ENCODE measurements around the gene CTAGE1.
"Not testable (repeated sequence)": the region's sequence is repeated elsewhere in the genome, so short reads cannot be mapped to it uniquely, and the experiment has no call there.

The CTAGE1 gene

DNA sequence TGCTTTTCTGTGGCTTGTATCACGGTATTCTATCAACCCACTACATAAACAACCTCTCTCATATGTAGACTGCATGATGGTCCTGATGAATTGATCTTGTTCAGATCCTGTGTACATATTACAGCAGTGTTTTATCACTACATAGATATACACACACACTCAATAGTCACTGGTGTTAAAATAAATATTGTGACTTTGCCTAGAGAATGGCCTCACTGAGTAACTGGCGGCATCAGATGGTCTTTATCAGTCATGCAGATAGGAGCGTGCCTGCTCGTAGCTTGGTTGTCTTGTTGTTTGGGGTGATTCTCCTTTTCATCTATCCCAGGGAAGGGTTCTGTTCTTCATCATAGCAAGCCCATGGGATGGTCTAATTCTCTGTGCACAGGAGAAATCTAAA is 18.4 kb upstream of the CTAGE1 start:
- no peak for DNase-seq (ENCODE audit: low spot score)

GRCh38 chr18:22434973-22435608 is 17.4 kb upstream of the CTAGE1 start:
- DNase-seq (ENCODE audit: low spot score), result peak; percentile 66

DNA sequence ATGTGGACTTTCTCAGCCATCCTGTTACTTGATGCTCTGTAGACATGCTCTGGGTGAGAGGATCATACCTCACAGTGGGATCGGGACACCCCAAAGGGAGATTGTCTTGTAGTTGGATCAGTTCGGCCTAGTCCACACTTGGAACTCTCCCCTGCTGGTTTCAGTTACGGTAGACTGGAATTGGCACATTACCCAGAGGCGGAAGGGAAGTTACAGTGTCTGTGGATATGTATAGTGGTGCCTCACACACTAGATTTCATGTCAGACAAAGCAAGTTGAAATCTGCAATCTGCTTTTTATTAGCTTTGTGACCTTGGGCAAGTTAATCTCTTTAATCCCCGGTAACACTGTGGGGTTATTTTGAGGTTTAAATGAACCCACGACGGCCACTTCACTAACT is 16.2 kb upstream of the CTAGE1 start:
- DNase-seq (ENCODE audit: low spot score), result no peak

GRCh38 chr18:22432657-22433137 is 15.0 kb upstream of the CTAGE1 start:
- peak; percentile 80 for DNase-seq (ENCODE audit: low spot score)

DNA sequence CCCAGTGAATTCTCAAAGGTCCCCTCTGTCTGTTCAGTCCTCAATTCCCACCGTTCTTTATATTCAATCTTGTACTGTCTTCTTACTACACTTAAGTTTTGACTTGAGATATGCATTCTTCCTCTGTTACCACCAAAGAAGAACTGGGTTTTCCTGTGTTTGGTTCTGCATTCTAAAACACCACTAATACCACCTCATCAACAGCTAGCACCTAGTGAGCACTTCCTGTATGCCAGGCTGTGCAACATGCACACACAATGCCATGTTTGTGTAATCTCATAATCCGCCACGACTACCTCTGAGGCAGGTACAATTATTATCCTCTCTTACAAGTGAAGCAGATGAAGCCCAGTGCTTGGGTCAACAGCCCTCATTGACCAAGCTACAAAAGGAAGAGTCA is 11.8 kb upstream of the CTAGE1 start:
- DNase-seq (ENCODE audit: low spot score), result no peak

- peak; percentile 7 for DNase-seq (ENCODE audit: low spot score)
These were observed 11.0 kb upstream of the CTAGE1 start for GRCh38 chr18:22428672-22429071.

GRCh38 chr18:22427822-22428549 is 10.3 kb upstream of the CTAGE1 start:
- DNase-seq (ENCODE audit: low spot score), result no peak

DNA sequence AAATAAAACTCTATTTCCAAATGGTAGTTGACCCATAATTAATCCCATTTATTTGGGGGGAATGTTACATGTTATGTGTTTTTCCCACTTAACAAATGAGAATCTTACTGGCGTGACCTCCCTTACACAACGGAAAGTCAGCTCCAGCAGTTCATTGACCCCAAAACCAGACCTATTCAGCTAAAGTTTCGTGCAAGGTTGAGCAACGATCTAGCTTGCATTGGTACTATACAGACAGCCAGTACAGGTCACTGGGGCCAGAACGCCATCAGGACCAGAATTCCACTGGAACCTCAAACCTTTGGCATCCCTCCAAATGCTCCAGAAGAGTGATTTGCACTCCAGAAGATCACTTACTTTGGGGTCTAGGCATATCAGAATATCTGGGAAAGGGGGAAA is 6.8 kb upstream of the CTAGE1 start:
- peak; percentile 52 for DNase-seq (ENCODE audit: low spot score)

GRCh38 chr18:22423878-22424564 is 6.3 kb upstream of the CTAGE1 start:
- DNase-seq (ENCODE audit: low spot score), result peak; percentile 28

- peak; percentile 54 for DNase-seq (ENCODE audit: low spot score)
These were observed 5.3 kb upstream of the CTAGE1 start for GRCh38 chr18:22422909-22423548.

GRCh38 chr18:22420652-22421051 is 2.9 kb upstream of the CTAGE1 start:
- DNase-seq (ENCODE audit: low spot score), result no peak

- DNase-seq (ENCODE audit: low spot score), result no peak
These were observed 5.4 kb downstream of the CTAGE1 start for GRCh38 chr18:22412176-22412911.

DNA sequence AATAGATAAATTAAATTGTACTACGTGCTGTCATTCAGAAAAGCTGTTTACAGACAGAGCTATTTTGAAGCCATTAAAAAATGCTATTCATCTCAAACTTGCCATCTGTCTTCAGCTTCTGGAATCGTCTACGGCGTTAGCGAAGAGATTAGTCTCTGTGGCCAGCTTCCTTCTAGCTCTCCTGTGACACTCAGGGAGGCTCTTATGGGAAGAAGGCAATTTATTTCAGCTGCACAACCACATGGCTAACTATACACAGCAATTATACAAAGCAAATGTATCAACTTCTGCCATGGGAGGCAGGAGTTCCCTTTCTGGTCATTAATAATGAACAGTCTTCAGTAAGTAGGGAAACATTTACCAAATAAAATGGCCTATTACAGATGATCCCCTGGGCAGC is 6.3 kb downstream of the CTAGE1 start:
- no peak for DNase-seq (ENCODE audit: low spot score)

DNA sequence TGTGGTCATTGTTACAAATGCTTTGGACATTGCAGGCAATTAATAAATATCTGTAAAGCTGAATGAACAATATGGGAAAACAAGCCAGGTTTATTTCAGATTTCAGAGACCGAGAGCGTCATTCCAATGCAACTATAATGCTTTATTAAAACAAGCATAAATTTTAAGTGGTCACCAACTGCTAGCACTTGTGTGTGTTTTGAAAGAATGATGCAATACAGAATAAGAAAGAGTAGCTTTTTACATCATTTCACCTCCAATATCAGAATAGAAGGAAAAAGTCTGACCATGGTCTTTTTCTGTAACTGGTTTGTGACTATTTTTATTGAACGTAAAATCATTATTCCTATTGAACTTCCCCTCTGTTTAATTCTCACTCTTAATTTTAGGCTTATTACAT is 7.6 kb downstream of the CTAGE1 start:
- no peak for DNase-seq (ENCODE audit: low spot score)

GRCh38 chr18:22409445-22409844 is 8.3 kb downstream of the CTAGE1 start:
- DNase-seq (ENCODE audit: low spot score), result no peak

DNA sequence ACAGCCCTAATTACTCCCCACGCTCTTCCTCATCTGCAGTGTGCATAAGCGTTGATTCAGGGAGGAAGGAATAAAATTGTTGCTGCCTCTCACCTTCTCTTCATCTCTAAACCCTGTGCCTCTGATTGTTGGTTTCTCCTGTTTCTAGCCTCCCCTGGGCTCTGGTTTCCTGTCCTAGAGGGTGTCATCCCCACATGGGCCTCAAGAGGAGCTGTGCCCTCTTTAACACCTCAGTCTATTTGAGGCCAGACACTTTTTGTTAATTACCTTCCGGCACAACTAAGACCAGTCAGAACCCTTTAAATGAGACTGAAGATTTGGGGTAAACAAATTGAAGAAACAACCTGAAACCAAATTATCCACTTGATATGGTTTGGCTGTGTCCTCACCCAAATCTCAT is 9.7 kb downstream of the CTAGE1 start:
- no peak for DNase-seq (ENCODE audit: low spot score)

- no peak for DNase-seq (ENCODE audit: low spot score)
These were observed 12.6 kb downstream of the CTAGE1 start for GRCh38 chr18:22405142-22405541.

- DNase-seq (ENCODE audit: low spot score), result no peak
These were observed 13.8 kb downstream of the CTAGE1 start for GRCh38 chr18:22403950-22404349.

GRCh38 chr18:22399949-22400348 is 17.8 kb downstream of the CTAGE1 start:
- DNase-seq (ENCODE audit: low spot score), result peak; percentile 70

- peak; percentile 27 for DNase-seq (ENCODE audit: low spot score)
These were observed 19.3 kb downstream of the CTAGE1 start for GRCh38 chr18:22398464-22398863.

DNA sequence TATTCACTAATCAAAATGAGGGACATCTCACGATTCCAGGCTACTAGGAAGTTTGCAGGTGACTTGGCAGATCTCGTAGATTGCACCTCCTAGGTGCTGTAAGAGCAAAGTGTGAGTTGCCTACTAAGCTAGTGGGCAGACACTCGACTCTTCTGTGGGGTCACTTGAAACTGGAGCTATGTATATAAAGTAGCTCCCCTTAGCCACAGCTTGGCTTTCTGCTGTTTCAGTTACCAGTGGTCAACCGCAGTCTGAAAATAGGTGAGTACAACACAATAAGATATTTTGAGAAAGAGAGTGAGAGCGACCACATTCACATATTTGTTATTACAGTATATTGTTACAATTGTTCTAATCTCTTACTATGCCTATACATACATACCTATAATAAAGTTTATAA is 23.3 kb downstream of the CTAGE1 start:
- DNase-seq (ENCODE audit: low spot score), result no peak

DNA sequence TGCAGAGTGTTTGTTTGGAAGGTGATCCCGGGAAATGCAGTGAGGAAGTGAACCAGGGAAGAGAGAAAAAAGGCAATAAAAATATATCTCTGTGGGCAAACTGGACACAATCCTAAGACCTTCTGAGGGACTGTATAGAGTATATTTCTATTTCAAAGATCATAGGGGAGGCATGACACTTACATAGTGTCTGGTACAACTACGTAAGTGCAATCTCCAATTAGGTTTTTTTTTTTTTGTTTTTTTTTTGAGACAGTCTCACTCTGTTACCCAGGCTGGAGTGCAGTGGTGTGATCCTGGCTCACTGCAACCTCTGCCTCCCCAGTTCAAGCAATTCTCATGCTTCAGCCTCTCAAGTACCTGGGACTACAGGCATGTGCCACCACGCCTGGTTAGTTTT is 24.6 kb downstream of the CTAGE1 start:
- not testable (repeated sequence) for DNase-seq (ENCODE audit: low spot score)
